Hematopoietic multipotent progenitor cell treated with erythropoietin and hydrocortisone succinate and interleukin-3 and kit ligand, for 4 days (in vitro differentiated cells): Measurements from ENCODE around the gene MIEN1.
"Not testable (repeated sequence)": the region's sequence is repeated elsewhere in the genome, so short reads cannot be mapped to it uniquely, and the experiment has no call there.

Experiments
- DNase-seq: peaks from one replicate; pipeline ENCODE4 v3.0.0-alpha.2; 2015

The MIEN1 gene

DNA sequence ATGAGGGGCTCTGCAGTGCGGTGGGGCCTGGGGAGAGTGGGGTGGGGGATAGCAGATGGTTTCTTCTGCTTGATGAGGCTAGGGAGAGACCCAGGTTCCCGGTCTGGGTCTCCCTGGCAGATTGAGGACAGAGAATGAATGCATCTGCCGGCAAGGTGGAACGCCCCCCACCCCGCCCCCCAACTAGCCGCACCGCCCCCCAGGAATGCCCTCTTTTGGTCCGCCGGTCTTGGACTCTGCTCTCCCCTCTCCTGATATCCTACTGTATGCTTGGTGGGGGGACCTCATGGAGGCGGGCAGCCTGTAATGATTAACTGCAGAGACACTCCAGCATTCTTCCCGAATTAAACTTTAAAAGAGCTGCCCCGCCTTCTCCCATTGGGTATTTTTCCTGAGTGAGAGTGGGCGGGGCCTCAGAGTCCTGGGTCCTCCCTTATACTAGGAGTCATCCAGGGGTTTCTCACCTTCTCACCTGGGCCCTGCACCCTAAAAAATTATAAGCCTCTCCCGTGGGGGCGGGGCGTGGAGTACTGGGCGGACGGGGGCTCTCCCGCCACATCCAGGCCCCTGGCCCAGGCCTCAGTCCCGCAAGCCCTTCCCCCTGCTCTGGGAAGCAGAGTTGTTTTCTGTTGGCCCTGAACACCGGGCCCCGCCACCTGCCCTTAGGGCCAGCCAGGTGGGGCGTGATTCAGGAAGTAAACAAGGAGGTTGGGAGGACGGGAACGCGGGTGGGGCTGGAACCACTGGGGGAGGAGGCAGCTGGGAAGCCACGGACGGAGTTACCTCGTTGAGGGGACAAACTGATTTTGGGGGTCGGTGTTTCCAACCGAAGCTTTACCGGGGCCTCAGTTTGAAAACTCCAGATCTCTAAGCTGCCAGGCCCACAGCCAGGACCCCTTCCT is 8.9 kb upstream of the MIEN1 start:
- DNase-seq, result no peak

DNA sequence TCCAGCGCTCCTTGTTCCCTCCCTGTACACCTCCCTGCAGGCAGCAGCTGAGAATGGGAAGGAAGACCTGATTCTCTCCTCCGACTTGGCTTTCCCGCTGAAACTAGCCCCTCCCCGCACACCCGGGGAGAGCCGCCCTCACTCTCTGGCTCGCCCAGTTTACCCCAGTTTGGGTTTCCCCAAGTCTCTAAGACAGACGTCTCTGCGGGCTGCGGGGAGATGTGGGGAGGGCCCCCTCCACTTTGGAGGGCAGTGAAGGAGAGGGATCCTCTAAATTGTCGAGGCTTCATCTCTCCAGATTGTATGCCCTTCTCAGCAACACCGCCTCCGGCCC is 8.2 kb upstream of the MIEN1 start:
- no peak for DNase-seq

DNA sequence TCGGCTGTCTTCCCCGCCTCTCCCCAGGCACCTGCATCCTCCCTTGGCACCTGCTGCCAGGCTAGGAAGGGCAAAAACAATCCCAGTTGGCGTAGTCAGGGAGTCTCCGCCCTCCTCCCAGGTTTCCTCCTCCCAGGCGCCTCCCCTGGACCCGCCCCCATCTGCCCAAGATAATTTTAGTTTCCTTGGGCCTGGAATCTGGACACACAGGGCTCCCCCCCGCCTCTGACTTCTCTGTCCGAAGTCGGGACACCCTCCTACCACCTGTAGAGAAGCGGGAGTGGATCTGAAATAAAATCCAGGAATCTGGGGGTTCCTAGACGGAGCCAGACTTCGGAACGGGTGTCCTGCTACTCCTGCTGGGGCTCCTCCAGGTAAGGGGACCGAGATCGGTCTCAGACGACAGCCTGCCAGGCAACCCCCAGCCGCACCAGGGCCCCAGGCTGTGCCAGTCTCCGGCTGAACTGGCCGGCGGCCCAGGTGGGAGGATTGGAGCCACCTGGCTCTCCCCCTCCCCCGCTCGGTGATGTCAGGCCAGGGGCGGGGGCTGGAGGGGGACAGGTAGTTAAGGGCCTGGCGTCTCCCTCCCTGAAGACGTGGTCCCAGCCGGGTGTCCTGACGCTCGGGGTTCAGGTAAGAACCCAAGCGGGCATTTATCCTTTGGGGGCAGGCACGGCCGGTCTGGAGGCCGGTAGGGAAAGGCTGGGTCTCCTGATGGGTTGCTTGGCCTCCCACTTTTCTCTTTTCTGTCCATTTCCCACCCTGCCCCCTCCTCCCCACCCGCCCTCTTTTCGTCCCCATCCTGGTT is 7.6 kb upstream of the MIEN1 start, which contains the start of gene GRB7:
Gene GRB7 (plus strand): TSS at position 179 of the 808 bp plus-strand sequence. CDS start 4,364 bp downstream, outside the sequence.
- no peak for DNase-seq

DNA sequence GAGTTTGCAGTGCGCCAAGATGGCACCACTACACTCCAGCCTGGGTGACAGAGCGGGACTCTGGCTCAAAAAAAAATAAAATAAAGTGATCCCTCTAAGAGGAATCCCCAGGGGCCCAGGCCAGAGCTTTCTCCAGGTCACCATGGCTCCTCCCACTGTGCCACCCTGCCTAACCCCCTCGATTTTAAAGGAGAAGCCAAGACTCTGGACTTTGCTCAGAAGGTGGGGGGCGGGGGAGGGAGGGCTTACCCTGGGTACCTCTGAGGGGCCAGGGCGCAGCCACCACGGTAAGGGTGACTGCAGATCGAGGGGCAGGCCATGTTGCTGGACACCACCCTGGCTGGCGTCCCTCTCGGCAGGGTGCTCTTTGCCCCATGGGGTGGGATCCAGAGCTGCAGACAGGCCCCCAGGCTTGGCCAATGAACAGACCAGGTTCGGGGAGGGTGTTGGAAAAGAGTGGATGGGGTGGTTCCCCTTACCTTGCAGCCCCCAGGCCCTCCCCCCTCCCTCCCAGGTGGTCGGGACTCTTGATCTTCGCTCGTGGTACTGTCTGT is 7.0 kb upstream of the MIEN1 start:
- no peak for DNase-seq

DNA sequence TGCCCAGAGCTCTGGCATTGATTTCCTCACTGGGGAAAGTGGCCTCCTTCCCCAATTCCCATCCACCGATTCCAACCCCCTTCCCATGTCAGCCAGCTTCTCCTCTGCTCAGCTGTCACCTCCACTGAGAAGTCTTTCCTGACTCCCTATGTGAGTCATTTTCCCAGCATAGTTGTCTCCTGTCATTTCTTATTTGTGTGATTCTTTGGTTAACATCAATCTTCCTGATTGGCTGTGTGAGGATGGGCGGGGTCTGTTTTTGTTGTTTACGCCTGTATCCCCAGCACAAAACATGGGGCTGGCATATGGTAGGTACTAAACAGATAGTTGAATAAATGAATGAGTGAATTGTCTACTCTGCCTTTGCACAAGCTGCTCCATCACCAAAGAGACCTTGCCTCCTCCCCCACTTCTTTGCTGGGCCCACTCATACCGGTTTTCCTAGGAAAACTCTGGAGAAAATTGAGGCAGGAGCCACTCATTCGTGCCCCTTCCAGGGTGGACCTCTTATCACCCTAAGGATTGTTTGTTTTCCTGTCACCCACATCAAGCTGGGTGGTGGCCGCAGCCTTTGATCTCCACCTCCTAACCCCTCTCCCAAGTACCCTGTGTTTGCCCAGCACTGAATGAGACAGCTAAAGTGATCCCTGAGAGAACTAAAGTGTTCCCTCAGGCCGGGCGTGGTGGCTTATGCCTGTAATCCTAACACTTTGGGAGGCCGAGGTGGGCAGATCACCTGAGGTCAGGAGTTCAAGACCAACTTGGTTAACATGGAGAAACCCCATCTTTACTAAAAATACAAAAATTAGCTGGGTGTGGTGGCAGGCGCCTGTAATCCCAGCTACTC is 6.2 kb upstream of the MIEN1 start:
- DNase-seq, result no peak

DNA sequence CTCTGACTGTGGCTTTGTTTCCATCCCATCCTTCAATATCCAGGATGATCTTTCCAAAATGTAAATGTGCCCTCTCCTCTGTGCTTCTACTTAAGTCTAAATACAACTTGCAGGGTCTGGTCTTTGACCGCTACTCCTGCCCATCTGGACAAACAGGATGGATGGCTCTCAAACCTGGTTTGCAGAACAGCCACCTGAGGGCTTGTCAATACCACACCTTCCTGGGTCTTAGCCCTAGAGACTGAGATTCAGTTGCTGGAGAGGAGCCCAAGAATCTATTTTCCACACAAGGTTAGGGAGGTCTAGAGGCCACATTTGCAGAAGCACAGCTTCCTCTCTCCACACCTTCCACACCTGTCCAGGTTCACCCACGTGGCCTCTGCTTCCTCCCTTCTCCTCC is 5.5 kb upstream of the MIEN1 start:
- no peak for DNase-seq

DNA sequence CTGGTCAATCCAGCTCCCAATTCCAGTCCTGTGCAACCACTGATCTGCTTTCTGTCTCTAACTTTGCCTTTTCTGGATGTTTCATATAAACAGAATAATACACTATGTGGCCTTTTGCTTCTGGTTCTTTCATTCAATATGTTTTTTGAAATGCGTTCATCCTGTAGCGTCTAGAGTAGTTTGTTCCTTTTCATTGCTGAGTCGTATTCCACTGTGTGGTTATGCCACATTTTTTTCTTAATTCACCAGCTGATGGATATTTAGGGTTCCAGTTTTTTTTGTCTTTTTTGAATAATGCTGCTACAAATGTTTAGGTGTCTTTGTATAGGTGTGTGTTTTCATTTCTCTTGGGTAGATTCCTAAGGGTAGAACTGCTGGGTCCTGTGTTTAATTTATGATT is 2.3 kb upstream of the MIEN1 start:
- DNase-seq, result no peak

DNA sequence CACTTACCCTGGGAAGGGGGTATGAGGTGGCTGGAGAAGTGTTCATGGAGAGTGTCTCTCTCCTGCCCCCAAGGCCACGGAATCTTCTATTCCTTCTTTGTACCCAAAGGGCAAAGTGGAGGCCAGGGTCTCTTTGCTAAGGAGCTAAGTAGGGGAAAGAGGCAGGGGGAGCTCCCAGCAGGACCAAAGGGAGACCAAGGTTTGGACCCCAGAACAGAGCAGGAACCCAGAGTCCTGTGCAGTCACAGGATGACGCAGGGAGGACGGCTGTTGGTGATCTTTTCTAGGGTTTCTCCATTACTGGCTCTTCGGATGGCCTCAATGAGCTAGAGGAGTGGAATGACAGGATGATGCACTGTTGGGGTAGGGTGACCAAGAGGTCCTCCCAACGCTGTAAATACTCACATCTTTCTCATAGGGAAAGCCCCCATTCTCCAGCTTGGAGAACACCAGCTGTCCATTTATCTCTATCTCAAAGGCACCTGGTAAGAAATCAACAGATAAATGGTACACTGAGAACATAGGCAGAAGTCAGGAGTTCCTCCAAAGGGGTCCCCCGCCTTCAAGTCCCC is 966 bp downstream of the MIEN1 start:
- DNase-seq, result no peak

DNA sequence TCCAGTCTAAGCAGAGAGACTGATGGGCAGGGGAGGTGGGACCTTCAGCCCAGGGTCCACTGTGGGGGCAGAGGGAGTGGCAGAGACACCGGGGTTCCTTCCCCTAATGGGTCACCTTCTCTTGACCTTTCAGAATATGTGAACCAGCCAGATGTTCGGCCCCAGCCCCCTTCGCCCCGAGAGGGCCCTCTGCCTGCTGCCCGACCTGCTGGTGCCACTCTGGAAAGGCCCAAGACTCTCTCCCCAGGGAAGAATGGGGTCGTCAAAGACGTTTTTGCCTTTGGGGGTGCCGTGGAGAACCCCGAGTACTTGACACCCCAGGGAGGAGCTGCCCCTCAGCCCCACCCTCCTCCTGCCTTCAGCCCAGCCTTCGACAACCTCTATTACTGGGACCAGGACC is 2.8 kb downstream of the MIEN1 start:
- DNase-seq, result no peak

DNA sequence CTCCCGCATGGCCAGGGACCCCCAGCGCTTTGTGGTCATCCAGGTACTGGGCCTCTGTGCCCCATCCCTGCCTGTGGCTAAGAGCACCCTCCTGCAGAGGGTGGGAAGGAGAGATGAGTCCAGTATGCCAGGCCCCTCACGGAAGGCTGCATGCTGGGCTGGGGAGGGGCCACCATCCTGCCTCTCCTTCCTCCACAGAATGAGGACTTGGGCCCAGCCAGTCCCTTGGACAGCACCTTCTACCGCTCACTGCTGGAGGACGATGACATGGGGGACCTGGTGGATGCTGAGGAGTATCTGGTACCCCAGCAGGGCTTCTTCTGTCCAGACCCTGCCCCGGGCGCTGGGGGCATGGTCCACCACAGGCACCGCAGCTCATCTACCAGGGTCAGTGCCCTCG is 3.7 kb downstream of the MIEN1 start:
- DNase-seq, result no peak

DNA sequence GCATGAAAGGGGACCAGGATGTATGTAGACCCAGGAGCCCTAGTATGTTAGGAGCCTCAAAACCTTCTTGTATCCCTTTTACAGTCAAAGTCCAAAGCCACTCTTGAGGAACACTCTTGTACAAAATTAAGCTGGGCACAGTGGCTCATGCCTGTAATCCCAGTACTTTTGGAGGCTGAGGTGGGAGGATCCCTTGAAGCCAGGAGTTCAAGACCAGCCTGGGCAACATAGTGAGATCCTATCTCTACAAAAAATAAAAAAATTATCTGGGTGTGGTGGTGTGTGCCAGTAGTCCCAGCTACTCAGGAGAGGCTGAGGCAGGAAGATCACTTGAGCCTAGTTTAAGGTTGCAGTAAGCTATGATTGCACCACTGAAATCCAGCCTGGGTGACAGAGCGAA is 4.4 kb downstream of the MIEN1 start:
- not testable (repeated sequence) for DNase-seq

DNA sequence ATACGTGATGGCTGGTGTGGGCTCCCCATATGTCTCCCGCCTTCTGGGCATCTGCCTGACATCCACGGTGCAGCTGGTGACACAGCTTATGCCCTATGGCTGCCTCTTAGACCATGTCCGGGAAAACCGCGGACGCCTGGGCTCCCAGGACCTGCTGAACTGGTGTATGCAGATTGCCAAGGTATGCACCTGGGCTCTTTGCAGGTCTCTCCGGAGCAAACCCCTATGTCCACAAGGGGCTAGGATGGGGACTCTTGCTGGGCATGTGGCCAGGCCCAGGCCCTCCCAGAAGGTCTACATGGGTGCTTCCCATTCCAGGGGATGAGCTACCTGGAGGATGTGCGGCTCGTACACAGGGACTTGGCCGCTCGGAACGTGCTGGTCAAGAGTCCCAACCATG is 5.6 kb downstream of the MIEN1 start:
- no peak for DNase-seq

DNA sequence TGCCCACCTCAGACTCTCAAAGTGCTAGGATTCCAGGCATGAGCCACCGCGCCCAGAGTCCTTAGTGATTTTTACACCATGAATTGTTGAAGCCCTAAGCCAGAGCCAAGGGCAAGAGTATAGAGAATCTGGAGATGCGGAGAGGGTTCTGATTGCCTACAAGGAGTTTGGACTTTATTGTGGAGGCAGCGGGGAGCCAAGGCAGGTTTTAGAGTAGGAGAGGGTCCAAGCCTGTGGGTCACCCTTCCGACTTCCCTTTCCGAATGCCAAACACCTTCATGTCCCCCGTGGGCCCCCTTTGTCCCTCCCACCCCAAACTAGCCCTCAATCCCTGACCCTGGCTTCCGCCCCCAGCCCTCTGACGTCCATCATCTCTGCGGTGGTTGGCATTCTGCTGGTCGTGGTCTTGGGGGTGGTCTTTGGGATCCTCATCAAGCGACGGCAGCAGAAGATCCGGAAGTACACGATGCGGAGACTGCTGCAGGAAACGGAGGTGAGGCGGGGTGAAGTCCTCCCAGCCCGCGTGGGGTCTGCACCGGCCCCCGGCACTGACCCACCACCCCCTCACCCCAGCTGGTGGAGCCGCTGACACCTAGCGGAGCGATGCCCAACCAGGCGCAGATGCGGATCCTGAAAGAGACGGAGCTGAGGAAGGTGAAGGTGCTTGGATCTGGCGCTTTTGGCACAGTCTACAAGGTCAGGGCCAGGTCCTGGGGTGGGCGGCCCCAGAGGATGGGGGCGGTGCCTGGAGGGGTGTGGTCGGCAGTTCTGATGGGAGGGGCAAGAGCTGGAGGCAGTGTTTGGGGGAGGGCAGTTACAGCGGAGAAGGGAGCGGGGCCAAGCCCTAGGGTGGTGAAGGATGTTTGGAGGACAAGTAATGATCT is 7.1 kb downstream of the MIEN1 start:
- DNase-seq, result peak; percentile 71

DNA sequence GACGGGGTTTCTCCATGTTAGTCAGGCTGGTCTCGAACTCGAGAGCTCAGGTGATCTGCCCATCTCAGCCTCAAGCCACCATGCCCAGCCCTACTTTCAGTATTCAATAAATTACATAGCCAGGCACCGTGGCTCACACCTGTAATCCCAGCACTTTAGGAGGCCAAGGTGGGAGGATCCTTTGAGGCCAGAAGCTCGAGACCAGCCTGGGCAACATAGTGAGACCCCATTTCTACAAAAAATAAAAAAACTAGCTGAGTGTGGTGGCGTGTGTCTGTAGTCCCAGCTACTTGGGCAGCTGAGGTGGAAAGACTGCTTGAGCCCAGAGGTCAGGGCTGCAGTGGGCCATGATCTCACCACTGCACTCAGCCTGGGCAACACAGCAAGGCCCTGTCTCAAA is 8.2 kb downstream of the MIEN1 start:
- no peak for DNase-seq

DNA sequence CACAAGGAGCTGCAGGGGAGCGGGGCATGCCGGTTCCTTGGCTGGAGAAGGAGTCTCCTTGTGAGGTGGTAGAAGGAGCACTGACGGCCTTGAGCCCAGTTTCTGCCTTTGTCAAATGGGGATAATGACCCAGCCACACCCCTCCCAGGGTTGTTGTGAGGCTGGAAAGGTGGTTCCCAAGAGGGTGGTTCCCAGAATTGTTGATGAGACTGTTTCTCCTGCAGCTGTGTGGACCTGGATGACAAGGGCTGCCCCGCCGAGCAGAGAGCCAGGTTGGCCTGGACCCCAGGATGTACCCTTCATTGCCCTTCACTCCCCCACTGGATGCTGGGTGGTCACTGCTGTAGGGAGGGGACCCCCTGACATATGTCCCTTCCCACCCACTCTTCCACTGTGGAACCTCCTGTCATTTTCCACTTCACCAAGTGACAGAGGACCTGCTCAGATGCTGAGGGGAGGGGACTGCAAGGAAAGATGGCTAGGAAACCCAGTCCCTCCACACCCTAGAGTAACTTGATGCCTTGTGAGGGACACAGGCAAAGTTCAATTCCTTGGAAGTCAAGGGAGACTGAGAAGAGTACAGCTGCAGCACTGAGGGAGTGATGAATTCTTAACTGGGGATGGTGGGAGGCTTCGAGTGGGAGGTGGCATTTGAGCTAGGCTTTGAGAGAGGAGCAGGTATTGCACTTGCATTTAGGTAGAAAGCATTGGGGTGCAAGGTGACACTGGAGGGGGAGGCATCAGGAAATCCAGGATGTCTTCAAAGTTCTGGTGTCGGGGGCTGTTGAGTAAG is 10.6 kb downstream of the MIEN1 start:
- DNase-seq, result no peak

DNA sequence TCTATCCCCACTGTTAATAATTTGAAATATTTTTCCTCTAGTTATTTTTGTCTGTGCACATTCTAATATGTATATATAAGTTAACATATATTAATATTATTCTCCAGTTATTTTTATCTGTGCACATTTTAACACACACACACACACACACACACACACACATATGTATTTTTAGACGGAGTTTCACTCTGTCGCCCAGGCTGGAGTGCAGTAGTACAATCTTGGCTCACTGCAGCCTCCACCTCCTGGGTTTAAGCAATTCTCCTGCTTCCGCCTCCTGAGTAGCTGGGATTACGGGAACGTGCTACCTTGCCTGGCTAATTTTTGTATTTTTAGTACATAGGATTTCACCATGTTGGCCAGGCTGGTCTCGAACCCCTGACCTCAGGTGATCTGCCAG is 12.7 kb downstream of the MIEN1 start:
- no peak for DNase-seq

DNA sequence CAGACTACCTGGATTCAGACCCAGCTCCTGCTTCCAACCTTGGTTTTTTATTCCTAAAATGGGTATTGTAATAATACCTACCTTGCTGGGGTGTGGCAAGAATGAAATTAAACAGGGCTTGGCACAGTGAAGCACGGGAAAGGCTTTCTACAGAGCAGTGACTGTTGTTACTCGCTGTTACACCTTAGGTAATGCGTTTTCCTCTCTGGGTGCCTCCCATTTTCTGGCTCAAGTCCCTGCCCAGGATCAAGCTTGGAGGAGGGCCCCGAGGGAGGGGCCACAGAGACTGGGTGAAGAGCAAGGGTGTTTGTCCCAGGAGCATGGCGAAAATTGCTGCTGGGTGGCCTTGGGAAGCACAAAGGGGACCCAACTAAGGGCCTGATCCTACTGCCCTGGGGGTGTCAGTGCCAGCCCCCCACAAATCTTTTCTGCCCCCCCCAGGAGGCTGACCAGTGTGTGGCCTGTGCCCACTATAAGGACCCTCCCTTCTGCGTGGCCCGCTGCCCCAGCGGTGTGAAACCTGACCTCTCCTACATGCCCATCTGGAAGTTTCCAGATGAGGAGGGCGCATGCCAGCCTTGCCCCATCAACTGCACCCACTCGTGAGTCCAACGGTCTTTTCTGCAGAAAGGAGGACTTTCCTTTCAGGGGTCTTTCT is 13.3 kb downstream of the MIEN1 start:
- no peak for DNase-seq

DNA sequence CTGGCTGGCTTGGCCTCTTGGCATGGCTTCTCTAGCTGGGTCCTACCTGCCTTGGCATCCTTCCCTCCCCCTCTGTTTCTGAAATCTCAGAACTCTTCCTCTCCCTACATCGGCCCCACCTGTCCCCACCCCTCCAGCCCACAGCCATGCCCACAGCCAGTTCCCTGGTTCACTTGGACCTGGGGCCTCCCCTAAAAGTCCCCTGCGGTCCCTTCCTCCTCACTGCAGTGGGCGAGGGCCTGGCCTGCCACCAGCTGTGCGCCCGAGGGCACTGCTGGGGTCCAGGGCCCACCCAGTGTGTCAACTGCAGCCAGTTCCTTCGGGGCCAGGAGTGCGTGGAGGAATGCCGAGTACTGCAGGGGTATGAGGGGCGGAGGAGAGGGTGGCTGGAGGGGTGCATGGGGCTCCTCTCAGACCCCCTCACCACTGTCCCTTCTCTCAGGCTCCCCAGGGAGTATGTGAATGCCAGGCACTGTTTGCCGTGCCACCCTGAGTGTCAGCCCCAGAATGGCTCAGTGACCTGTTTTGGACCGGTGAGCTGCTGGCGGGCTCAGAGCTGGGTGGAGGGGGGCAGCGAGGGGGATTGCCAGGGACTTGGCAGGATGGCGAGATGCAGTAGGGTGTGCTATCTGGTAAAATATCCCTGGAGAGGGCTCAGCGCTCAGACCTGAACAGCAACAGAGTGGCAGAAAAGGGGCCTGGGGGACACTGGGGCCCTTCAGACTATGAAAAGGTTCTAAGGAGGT is 14.1 kb downstream of the MIEN1 start:
- no peak for DNase-seq

DNA sequence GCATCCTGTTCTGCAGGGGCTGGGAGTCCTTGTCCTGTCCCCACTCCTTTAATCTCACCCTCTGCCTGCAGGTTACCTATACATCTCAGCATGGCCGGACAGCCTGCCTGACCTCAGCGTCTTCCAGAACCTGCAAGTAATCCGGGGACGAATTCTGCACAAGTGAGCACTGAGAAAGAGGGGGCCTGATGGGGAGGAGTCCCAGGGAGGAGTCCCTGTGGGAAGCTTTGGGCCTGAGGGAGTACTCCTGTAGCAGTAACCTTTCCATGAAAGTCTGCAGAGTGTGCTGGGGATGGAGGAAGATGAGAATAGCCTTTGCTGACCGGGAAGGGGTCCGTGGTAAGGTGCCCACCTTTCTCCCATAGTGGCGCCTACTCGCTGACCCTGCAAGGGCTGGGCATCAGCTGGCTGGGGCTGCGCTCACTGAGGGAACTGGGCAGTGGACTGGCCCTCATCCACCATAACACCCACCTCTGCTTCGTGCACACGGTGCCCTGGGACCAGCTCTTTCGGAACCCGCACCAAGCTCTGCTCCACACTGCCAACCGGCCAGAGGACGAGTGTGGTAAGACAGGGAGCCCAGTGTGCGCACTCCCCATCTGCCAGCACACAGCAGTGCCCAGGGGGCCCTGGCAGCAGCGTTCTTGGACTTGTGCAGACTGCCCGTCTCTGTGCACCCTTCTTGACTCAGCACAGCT is 14.8 kb downstream of the MIEN1 start:
- no peak for DNase-seq
